GM12864 (cell line): ENCODE results near the gene PPP2R5C.
"Not testable (repeated sequence)": the region's sequence is repeated elsewhere in the genome, so short reads cannot be mapped to it uniquely, and the experiment has no call there.

Experiments
- DNase-seq: peaks from one replicate; pipeline ENCODE4 v3.0.0-alpha.2; 2011; ENCODE audit warnings: low read depth
- H3K4me3 ChIP-seq: 2 replicates; pipeline ENCODE4 v1.5.1; 2011; ENCODE audit warnings: mild to moderate bottlenecking, low read depth, low read length, control low read depth
- CTCF ChIP-seq: IDR thresholded peaks from 2 replicates; pipeline ENCODE4 v1.5.1; 2011; ENCODE audit warnings: low read depth, mild to moderate bottlenecking, moderate library complexity, low read length, control low read depth, inconsistent platforms; ENCODE audit errors: missing control alignments

PPP2R5C gene

GRCh38 chr14:101740981-101741380 is 20.5 kb upstream of the PPP2R5C start:
- DNase-seq, result no peak
- H3K4me3 ChIP-seq, result no peak overlapping the region
- no peak for TF ChIP-seq CTCF

DNA sequence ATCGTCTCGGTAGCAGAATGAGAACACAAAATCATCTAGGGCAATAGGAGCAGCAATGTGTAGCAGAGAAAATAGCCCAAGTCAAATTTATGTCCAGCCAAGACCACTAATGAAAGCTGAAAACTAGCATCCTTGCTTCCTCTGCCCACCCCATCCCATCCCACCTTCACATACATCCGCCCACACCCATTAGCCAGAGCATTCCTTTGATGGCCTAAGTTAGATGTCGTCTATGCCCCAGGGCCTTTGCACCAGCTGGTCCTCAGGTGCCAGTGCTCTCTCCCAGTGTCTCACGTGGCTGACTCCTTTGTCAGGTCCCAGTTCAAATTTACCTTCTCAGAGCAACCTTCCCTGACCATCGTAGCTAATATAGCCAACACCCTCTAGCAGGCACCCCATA is 17.8 kb upstream of the PPP2R5C start:
- no peak for TF ChIP-seq CTCF
- H3K4me3 ChIP-seq, result no peak overlapping the region
- no peak for DNase-seq

GRCh38 chr14:101744382-101744781 is 17.1 kb upstream of the PPP2R5C start:
- not testable (repeated sequence) for H3K4me3 ChIP-seq, DNase-seq

DNA sequence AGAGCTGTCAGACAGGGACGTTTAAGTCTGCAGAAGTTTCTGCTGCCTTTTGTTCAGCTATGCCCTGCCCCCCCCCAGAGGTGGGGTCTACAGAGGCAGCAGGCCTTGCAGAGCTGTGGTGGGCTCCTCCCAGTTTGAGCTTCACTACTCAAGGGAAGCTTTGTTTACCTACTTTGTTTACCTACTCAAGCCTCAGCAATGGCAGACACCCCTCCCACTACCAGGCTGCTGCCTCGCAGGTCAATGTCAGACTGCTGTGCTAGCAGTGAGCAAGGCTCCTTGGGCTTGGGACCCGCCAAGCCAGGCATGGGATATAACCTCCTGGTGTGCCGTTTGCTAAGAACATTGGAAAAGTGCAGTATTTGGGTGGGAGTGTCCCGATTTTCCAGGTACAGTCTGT is 11.8 kb upstream of the PPP2R5C start:
- not testable (repeated sequence) for H3K4me3 ChIP-seq, DNase-seq

GRCh38 chr14:101754893-101755292 is 6.6 kb upstream of the PPP2R5C start:
- no peak for TF ChIP-seq CTCF
- no peak for DNase-seq
- H3K4me3 ChIP-seq, result no peak overlapping the region

- no peak for DNase-seq
- no peak overlapping the region for H3K4me3 ChIP-seq
- no peak for TF ChIP-seq CTCF
These were observed 5.8 kb upstream of the PPP2R5C start for GRCh38 chr14:101755591-101756324.

DNA sequence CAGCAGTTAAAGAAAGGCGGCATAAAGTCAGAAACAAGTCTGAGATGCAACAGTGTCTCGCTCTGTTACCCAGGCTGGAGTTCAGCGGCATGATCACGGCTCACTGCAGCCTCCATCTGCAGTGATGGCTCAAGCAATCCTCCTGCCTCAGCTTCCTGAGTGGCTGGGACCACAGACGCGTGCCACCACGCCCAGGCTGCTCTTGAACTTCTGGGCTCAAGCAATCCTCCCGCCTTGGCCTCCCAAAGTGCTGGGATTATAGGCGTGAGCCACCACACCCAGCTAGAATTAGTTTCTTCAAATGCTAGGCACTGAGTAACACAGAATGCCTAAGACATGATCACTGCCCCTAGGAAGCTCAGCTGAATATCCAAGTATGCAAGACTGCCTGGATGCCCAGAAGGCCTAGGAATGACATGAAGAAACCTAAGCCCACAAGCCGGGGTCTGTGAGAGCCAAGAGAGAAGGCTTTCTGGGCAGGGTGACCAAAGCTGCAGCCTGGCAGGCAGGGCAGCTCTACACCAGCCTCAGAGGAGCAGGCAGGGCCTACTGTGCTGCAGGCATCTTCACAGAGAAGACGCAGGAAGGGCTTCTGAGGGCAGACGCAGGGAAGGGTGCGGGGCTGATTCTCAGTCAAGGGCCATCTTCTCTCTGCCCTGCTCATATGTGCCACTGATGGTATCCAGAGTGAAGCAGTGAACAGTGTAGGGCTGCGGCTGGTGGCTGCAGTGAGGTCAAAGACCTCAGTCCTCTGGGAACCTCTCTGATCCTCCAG is 4.3 kb upstream of the PPP2R5C start:
- no peak for TF ChIP-seq CTCF
- no peak overlapping the region for H3K4me3 ChIP-seq
- no peak for DNase-seq

DNA sequence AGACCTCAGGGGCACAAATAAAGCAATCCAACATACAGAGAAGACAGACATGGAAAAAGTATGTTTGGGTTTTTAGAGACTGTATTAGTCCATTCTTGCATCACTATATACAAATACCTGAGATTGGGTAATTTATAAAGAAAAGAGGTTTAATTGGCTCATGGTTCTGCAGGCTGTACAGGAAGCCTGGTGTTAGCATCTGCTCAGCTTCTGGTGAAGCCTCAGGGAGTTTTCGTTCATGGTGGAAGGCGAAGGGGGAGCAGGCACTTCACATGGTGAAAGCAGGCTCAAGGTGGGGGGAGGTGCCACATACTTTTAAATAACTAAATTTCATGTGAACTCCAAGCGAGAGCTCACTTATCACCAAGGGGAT is 3.7 kb upstream of the PPP2R5C start:
- no peak for DNase-seq
- no peak for TF ChIP-seq CTCF
- no peak overlapping the region for H3K4me3 ChIP-seq
